ENCODE results near the gene ITGB1BP2. TPM values are rescaled to one million over a fixed set of nuclear protein-coding genes. Genes with fewer than 3 reads are reported as not detected.

ITGB1BP2 gene
- total and polyA plus RNA-seq, 2 donors (not counting 3 experiments of a cell fraction or from before 2014, with no cell fraction given): 1.8 to 4.6 TPM

GRCh38 chrX:71296806-71297205 is 4.7 kb upstream of the ITGB1BP2 start:
- peaks cover 16 to 28% of the 10 kb centered on the region in 2 experiments for H3K36me3 ChIP-seq (ENCODE audit: control insufficient read depth in 2 of 2, extremely low read depth in 1 of 2, insufficient read depth in 2 of 2, low read length in 2 of 2)
- H3K4me2 ChIP-seq (ENCODE audit: insufficient read depth, low read length): no peak overlapping the region
- BruUV-seq (replicated peaks): no TSS peak
- FAIRE-seq (no peak), DNase-seq (ENCODE audit: low read depth, low spot score) (no peak)
- H3K27me3 ChIP-seq (ENCODE audit: control insufficient read depth in 2 of 2, insufficient read depth in 2 of 2, low read length in 2 of 2): no peaks in the 10 kb centered on the region
- dilution Hi-C loops (cut with MboI; ENCODE audit: extremely low pct_ligation_motif_present, low sequenced_read_pairs) (no loop called here), intact Hi-C loops (cut with micrococcal nuclease) (no loop called here)
- H2AFZ ChIP-seq (ENCODE audit: low read depth, low read length): no peak overlapping the region
- peaks cover 3% of the 10 kb centered on the region for H3K79me2 ChIP-seq (ENCODE audit: control insufficient read depth, insufficient read depth, low read length)
- TF ChIP-seq EZH2 (IDR thresholded peaks at IDR 0.05; ENCODE audit: borderline replicate concordance, low read depth, low read length, severe bottlenecking) (no peak), MAX (IDR thresholded peaks at IDR 0.05; ENCODE audit: insufficient read depth, insufficient read length) (no peak), POLR2A (IDR thresholded peaks at IDR 0.05; ENCODE audit: low read depth, low read length) (no peak), JUN (IDR thresholded peaks at IDR 0.05; ENCODE audit: borderline replicate concordance, insufficient read depth, insufficient read length, low read depth) (no peak), MYC (IDR thresholded peaks at IDR 0.05; ENCODE audit: low read depth, low read length) (no peak), GATA2 (IDR thresholded peaks at IDR 0.05; ENCODE audit: insufficient read depth, insufficient read length, low read depth, low read length) (no peak), POLR2AphosphoS5 (IDR thresholded peaks at IDR 0.05; ENCODE audit: insufficient read depth, low read depth, low read length) (no peak), CTCF (IDR thresholded peaks at IDR 0.05; ENCODE audit: extremely low read depth in 1 of 2, insufficient read depth in 1 of 2, low read depth in 1 of 2, low read length in 2 of 2) (no peak), FOS (IDR thresholded peaks at IDR 0.05; ENCODE audit: borderline replicate concordance, insufficient read depth, low read length) (no peak)
- H3K9me1 ChIP-seq (replicated peaks; ENCODE audit: control insufficient read depth, extremely low read depth, insufficient read depth, low read length): no peaks in the 10 kb centered on the region
- H4K20me1 ChIP-seq (replicated peaks; ENCODE audit: control insufficient read depth, extremely low read depth, insufficient read depth, low read length): no peaks in the 10 kb centered on the region
- no peak overlapping the region for H3K9ac ChIP-seq (replicated peaks; ENCODE audit: extremely low read depth, insufficient read depth, low read length)
- H3K4me3 ChIP-seq (replicated peaks in 1 of 3; ENCODE audit: insufficient read depth in 1 of 3, low read depth in 1 of 3, low read length in 3 of 3): no peak overlapping the region
- peaks cover 11% of the 10 kb centered on the region for H3K4me1 ChIP-seq (ENCODE audit: control insufficient read depth, extremely low read depth, insufficient read depth, low read length)
- H3K27ac ChIP-seq (ENCODE audit: insufficient read depth, low read depth, low read length): no peak overlapping the region
- ChIA-PET CTCF (no interaction called here), POLR2A (interaction anchor here (1.8 kb wide), 1 partner anchor 13 kb away, joined by 10 read pairs; the partner anchor contains the start of gene NONO)
- H3K9me3 ChIP-seq (replicated peaks; ENCODE audit: control insufficient read depth, insufficient read depth, low read length): no peaks in the 10 kb centered on the region
